AG09309 (cell line): Measurements from ENCODE around the gene KIAA0753.

ENCODE experiments used
- DNase-seq: peaks from one replicate; pipeline ENCODE4 v3.0.0-alpha.2; 2010; ENCODE audit warnings: low read depth
- H3K4me3 ChIP-seq: 2 replicates; pipeline ENCODE4 v1.5.1; 2011; ENCODE audit warnings: mild to moderate bottlenecking, low read depth, low read length, moderate library complexity; ENCODE audit not compliant: control insufficient read depth
- TF ChIP-seq, protein P1 (sequence below): IDR thresholded peaks from 2 replicates; pipeline ENCODE4 v1.5.1; 2011; ENCODE audit warnings: mild to moderate bottlenecking, low read depth, low read length, inconsistent platforms; ENCODE audit not compliant: insufficient read depth, control insufficient read depth; ENCODE audit errors: missing control alignments

KIAA0753 gene

DNA sequence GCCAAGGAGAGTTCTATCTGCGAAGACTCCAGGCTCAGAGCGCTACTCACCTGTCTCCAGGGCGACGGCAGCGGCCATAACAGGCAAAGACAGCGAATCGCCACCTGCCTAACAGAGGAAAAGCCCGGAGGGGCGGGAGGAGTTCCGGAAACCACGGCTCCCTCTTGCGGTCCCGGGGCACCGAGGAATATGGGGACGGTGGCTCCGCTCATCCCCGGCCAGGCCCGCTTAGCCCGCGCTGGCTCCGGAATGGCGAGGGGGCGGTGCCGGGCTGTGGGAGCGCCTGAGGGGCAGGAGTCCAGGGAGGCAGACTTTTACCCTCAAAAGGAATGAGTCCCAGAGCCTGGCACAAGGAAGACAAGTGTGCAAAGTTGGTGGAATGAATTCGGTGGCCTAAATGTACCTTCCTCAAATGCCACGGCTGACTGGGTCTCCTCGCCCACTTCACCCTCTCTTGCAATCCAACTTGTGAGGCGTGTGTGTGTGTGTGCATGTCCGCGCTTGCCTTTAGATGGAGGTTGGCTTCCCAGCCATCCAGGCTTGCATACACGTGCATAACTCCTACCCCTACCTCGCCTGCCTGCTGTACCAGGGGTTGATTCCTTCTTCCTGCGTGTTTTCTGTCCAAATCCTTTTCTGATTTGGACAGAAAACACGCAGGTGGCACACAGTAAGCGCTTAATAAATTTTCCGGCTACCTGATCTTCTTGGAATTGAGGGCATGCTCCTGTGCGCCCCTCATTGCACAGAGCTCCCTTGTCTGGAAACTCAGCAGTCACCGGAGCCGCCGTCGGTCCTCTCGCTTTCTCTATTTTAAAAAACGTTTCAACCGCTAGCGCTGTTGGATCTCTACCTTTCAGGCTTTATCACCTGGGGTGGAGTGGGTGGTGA is 14.6 kb upstream of the KIAA0753 start:
- no peak for DNase-seq

DNA sequence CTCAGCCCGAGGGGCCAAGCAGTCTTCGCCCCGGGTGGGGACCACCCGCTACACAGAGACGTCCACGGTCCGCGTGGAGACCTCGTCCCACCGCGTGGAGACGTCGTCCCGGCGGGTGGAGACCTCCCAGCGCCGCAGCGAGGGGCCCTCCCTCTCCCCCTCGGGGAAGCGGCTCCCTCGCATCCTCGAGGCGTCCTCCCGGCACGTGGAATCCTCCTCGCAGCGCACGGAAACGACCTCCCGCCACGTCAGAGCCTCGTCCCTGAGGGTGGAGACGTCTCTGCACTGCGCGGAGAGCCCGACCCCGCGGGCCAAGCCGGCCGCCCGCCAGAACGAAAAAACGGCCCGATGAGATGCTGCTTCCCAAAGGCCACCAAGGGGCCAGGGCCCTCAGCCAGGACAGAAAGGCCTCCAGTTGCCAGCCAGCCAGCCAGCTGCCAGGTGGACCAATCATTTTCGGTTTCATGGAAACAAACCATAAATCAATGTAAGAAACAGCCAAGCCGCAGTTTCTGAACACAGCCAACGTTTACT is 11.5 kb upstream of the KIAA0753 start:
- peak overlapping the region; percentile 89 for H3K4me3 ChIP-seq
- TF ChIP-seq, protein P1, sequence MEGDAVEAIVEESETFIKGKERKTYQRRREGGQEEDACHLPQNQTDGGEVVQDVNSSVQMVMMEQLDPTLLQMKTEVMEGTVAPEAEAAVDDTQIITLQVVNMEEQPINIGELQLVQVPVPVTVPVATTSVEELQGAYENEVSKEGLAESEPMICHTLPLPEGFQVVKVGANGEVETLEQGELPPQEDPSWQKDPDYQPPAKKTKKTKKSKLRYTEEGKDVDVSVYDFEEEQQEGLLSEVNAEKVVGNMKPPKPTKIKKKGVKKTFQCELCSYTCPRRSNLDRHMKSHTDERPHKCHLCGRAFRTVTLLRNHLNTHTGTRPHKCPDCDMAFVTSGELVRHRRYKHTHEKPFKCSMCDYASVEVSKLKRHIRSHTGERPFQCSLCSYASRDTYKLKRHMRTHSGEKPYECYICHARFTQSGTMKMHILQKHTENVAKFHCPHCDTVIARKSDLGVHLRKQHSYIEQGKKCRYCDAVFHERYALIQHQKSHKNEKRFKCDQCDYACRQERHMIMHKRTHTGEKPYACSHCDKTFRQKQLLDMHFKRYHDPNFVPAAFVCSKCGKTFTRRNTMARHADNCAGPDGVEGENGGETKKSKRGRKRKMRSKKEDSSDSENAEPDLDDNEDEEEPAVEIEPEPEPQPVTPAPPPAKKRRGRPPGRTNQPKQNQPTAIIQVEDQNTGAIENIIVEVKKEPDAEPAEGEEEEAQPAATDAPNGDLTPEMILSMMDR: no peak
- no peak for DNase-seq

More for the DNA sequence above, 14.6 kb upstream of the KIAA0753 start:
- TF ChIP-seq, protein P1: no peak
- no peak overlapping the region for H3K4me3 ChIP-seq

DNA sequence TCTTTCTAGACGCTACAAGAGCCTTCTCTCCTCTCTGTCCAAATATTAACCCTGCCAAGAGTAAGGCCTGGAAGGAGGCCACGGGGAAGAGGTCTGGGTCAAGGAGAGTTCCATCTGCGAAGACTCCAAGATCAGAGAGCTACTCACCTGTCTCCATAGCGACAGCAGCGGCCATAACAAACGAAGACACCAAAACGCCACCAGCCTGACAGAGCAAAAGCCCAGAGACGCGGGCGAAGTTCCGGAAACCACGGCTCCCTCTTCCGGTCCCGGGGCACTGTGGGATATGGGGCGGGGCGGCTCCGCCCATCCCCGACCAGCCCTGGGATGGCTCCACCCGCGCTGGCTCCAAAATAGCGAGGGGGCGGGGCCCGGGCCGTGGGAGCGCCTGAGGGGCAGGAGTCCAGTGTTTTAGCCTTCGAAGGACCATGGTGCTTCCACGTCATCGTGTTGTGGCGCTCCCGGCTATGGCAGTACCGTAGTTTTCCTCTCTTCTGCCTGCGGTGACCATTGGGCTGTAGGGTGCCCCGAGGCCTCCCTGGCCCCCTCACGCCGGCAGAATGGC is 10.9 kb upstream of the KIAA0753 start, which contains the start of the genes C17orf100 and MED31:
C17orf100 (plus strand) TSS at position 409 of the 565 bp plus-strand sequence; CDS start at position 561, 152 bp downstream.
MED31 (minus strand) TSS at position 252 of the 565 bp plus-strand sequence; CDS start at position 175, 77 bp downstream.
- peak within 1 kb of the TSS; percentile 89 for H3K4me3 ChIP-seq
- TF ChIP-seq, protein P1: no peak
- DNase-seq: peak; percentile 39

DNA sequence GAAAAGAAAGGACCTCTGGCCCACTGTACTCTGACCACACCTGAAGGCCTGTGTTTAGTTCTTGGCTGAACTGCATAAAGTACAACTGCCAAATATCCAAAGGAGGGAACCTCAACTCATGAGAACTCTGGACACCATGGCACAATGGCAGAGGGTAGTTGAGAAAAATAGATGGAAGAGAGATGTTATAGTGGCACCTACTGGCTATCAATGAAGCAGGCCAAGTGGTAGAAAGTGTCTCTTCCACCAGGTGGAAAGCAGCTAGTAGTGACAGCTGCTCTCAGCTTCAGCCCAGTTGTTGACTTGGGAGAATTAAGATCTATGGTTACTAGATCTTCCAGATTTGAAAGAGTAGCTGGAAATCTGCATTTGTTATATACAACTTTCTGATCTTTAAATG is 7.7 kb upstream of the KIAA0753 start:
- no peak for DNase-seq
- TF ChIP-seq, protein P1: peak; percentile 22
- H3K4me3 ChIP-seq: no peak overlapping the region

DNA sequence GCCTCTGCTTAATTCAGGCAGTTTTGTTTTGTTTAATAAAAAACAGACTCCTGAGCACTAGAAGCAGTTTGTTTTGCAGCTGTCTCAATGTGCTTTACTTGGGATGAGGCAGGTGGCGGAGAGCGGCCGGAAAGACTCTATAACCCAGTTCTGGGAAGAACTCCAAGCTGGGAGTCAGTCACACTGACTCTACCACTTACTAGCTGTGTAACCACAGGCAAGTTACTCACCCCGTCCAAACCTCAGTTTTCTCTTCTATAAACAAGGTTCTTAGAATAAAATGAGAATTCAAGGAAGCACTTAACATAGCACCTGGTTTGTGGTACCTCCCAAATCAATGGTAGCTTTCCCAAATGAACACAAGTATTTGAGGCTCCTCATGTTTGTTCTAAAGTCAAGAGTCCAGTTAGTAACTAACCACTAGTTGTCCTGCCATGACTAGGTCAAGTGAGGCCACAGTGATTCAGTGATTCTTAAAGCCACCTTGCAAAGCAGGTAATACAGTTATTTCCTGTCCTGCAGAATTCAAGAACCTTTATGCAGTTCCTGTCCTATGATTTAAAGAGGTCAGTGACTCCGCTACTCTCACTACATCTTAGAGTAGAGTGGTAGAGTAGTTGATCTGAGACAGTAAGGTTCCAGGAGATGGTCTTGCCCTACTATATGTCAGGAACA is 3.1 kb upstream of the KIAA0753 start:
- peak; percentile 63 for DNase-seq
- no peak overlapping the region for H3K4me3 ChIP-seq
- TF ChIP-seq, protein P1: no peak

DNA sequence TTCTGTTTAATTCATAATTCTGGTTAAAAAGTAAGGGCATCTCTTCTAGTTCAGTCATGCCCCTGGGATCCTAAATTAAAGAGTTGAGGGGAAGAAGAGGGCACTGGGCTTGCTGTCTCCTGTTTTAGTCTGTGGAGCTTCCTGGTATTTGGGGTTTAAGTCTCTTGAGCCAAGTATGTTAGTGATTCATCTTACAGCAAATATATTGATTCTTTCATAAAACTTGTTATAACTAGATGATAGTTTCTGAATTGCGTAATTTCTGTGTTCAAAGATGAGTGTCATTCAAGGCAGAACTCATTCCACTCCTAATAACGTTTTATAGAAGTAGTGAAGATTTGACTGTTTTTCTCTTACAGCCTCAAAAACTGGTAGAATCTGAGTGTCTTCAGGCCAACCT is 2.1 kb upstream of the KIAA0753 start:
- no peak overlapping the region for H3K4me3 ChIP-seq
- TF ChIP-seq, protein P1: no peak
- DNase-seq: no peak
